NT2/D1 (cell line): Measurements from ENCODE around the gene PTDSS2.
A peak's percentile ranks its signal among the peaks of the same experiment; 100 is the strongest.

Experiments
- DNase-seq: peaks from one replicate; pipeline ENCODE4 v3.0.0-alpha.2; 2011; ENCODE audit warnings: low read depth, low spot score
- H3K27me3 ChIP-seq: 2 replicates; pipeline ENCODE4 v1.6.0; 2011; ENCODE audit warnings: mild to moderate bottlenecking; ENCODE audit not compliant: insufficient read length, insufficient read depth
- H3K36me3 ChIP-seq: 2 replicates; pipeline ENCODE4 v1.6.1; 2011; ENCODE audit warnings: mild to moderate bottlenecking, low read length, mixed read lengths; ENCODE audit not compliant: insufficient read depth, insufficient read length
- H3K4me1 ChIP-seq: 2 replicates; pipeline ENCODE4 v1.5.1; 2011; ENCODE audit not compliant: insufficient read depth, insufficient read length
- H3K4me3 ChIP-seq: 2 replicates; pipeline ENCODE4 v1.5.1; 2011; ENCODE audit warnings: low read depth; ENCODE audit not compliant: insufficient read length
- H3K9ac ChIP-seq: 2 replicates; pipeline ENCODE4 v1.6.0; 2011; ENCODE audit warnings: low read depth; ENCODE audit not compliant: insufficient read length
- H3K9me3 ChIP-seq: 2 replicates; pipeline ENCODE4 v1.5.1; 2011; ENCODE audit warnings: mild to moderate bottlenecking, low read length; ENCODE audit not compliant: insufficient read depth
- SUZ12 ChIP-seq: IDR thresholded peaks from 2 replicates; pipeline ENCODE4 v1.6.1; 2011; ENCODE audit not compliant: insufficient read length, insufficient read depth; ENCODE audit errors: extremely low read depth
- YY1 ChIP-seq: IDR thresholded peaks from 2 replicates; pipeline ENCODE4 v1.6.1; 2011; ENCODE audit not compliant: insufficient read length, insufficient read depth
- ZNF274 ChIP-seq: IDR thresholded peaks from 2 replicates; pipeline ENCODE4 v1.6.1; 2011; ENCODE audit warnings: mild to moderate bottlenecking, low read depth, low read length

Gene PTDSS2

DNA sequence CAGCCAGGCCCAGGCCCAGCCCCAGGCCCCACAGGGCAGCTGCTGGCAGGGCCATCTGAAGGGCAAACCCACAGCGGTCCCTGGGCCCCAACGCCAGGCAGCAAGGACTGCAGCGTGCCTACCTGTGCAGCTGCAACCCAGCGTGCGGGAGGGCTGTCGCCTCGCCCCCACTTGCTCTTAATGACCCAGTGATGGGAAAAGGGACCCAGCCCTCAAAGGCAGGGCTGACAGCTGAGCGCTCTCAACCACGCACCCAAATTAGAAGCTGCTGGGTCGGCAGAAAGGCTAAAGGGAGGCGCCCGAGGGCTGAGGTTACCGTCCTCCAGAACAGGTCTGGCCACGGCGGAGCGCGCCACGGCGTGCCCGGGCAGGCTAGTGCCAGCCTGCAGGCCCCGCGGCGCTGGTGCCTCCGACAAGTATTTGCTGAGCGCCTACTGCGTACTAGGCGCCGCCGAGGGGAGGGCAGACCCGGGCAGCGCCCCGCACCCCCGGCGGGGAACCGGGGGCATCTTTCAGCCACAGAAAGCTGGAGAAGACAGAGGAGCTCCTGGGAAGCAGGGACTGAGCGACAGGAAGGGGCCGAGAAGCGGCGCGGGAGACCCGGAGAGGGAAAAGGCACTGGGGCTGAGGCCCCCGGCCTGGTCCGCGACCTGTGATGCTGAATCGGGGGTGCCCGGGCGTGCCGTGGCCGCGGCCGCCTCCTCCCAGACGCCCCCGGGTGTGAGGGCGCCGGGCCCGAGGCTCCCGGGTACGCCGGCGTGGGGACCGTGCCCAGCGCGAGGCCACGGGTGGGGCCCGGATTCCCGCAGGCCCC lies 84.5 kb downstream of the PTDSS2 start:
- no peak for TF ChIP-seq YY1
- no peak for TF ChIP-seq SUZ12
- TF ChIP-seq ZNF274, result no peak
- H3K27me3 ChIP-seq, result peaks cover 26% of the 10 kb centered on the region
- H3K4me1 ChIP-seq, result peaks cover 21% of the 10 kb centered on the region
- H3K4me3 ChIP-seq, result peak overlapping the region; percentile 80
- no peaks in the 10 kb centered on the region for H3K9me3 ChIP-seq
- peaks cover 41% of the 10 kb centered on the region for H3K36me3 ChIP-seq
- DNase-seq, result no peak
- peak overlapping the region; percentile 94 for H3K9ac ChIP-seq

DNA sequence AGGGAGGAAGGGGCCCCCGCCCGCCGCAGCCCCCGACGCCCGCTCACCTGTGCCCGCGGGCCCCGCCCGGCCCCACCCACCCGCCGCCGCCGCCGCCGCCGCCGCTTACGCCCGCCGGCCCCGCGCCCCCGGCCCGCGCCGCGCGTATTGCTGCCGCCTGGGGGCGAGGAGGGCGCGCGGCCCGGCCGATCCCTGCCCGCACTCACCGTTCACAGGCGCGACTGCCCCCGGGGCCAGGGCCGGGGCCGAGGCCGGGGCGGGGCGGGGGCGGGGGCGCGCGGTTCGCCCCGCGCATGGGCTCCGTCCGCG lies 85.1 kb downstream of the PTDSS2 start:
- TF ChIP-seq SUZ12, result no peak
- no peak for TF ChIP-seq ZNF274
- no peak for TF ChIP-seq YY1
- no peak for DNase-seq
- Histone ChIP-seq H3K9ac (peak overlapping the region; percentile 94), H3K4me3 (peak overlapping the region; percentile 84), H3K9me3 (no peaks in the 10 kb centered on the region), H3K27me3 (peaks cover 26% of the 10 kb centered on the region), H3K36me3 (peaks cover 37% of the 10 kb centered on the region), H3K4me1 (peaks cover 26% of the 10 kb centered on the region)

DNA sequence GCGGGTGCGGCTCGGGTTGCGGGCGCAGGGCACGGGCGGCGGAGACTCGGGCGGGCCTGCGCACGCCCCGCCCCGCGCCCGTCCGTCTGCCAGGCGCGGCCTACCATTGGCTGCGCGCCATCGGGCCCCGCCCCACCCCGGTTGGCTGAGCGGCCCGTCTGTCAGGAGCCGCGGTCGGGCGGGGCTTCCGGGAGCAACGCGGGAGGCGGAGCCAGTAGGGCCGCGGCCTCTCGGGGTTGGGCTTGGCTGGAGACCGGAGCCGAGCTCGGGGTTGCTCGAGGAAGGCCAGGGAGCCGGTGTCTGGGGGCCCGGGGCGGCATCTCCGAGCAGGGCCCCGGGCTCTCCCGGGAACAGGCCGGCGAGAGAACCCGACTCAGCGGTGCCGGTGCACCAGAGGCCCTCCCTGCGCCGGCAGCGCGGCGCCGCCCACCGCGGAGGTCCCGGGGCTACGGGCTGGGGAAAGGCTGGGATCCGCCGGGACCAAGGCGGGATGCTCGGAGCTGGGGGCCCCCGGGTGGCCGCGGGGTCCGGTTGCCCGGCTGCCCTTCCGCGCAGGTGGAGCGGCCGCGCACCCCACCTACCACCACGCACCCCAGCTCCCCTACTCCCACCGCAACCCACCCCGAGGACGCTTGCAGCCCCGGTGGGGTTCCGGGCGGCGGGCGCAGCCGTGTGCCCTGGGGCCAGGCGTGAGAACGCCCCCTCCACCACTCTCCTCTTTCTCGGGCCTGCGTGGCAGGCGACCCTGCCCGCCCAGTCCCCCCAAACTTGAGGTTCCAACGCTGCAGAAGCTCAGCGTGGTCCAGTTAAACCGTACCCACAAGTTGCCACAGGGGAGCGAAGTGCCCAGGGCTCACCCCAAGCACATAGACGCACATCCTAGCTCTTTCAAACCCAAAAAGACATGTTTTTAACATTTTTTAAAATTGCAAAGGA lies 85.7 kb downstream of the PTDSS2 start, which contains the start of gene HRAS:
Gene HRAS (minus strand): TSS at position 58 of the 936 bp plus-strand sequence.
- H3K9ac ChIP-seq, result peak within 1 kb of the TSS; percentile 94
- H3K9me3 ChIP-seq, result no peaks in the 10 kb centered on the region
- peaks cover 29% of the 10 kb centered on the region for H3K4me1 ChIP-seq
- H3K4me3 ChIP-seq, result peak within 1 kb of the TSS; percentile 84
- H3K36me3 ChIP-seq, result peaks cover 36% of the 10 kb centered on the region
- no peak for TF ChIP-seq ZNF274
- no peak for TF ChIP-seq YY1
- no peak for TF ChIP-seq SUZ12
- DNase-seq, result peak; percentile 92
- H3K27me3 ChIP-seq, result peaks cover 26% of the 10 kb centered on the region

DNA sequence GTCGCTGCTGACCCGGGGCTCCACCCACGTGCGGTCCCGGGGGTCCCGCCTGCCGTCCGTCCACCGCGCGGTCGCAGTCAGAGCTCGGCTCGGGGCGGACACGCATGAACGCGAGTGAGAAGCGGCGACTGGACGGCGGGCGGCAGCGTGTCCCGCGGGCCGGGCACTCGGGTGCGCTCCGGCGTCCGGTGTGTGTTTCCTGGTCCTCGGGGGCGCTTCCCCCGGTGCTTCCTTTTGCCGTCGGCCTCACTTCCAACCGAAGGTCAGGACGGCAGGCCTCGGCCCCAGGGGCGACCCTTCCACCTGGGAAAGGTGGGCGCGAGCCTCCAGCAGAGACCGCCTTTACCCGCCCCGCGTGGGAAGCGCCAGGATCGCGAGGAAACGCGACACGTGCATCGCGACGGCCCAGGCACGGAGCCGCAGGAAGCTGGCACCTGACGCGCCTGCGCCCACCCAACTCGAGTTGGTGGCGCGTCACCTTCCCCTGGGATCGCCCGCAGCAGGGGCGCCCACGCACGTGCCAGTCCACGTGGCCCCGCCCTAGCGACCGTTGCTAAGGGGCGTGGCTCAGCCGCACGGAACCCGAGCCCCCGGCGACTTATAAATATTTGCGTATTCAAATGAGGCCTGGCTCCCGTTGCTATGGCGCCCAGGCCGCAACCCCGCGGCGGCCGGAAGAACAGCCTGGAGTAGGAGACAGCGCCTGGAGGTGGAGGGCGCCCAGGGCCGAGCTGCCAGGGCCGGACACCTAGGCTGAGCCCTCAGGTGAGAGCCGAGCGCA lies 87.0 kb downstream of the PTDSS2 start, which contains the start of gene LRRC56:
Gene LRRC56 (plus strand): TSS at position 687 of the 781 bp plus-strand sequence. CDS start 3,158 bp downstream, outside the sequence.
- Histone ChIP-seq H3K9ac (peak within 1 kb of the TSS; percentile 93), H3K4me3 (peak within 1 kb of the TSS; percentile 84), H3K36me3 (peaks cover 24% of the 10 kb centered on the region), H3K4me1 (peaks cover 33% of the 10 kb centered on the region), H3K9me3 (no peaks in the 10 kb centered on the region), H3K27me3 (peaks cover 26% of the 10 kb centered on the region)
- TF ChIP-seq SUZ12, result no peak
- no peak for TF ChIP-seq ZNF274
- no peak for TF ChIP-seq YY1
- peak; percentile 70 for DNase-seq

DNA sequence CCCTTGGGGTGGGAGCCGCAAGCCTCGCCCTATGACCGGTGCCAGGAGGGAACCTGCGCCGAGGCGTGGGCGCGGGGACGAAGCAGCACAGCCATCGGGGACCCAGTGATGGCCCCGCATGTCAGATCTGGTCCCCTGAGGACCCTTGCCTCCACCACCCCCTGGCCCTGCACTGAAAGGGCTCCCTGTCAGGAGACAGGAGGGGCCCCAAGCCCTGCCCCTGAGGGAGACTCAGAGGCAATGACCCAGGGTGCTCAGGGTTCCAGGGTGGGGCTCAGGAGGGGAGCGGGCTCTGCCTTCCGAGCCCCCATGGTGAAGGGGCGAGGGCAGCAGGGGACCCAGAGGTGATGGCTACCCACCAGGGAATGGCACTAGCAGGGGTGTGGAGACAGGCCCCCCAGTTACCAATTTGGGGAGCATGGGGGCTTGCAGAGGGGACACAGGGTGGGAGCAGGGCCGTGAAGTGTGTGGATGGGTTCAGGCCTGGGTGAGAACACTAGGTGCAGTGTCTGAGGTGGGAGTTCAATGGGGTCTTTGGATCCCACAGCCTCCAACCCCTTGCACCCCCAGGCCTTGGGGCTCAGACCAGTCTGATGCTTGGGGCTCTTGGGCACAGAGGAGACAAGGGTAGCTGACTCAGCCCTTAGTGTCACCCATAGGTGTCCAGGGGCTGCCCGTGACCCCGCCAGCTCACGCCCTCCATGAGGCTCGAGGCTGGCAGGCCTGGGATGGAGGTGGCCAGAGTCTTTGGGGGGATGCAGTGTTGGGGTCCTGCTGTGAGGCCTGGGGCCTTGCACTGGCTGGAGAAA lies 87.7 kb downstream of the PTDSS2 start:
- TF ChIP-seq ZNF274 (no peak), YY1 (no peak), SUZ12 (no peak)
- Histone ChIP-seq H3K9ac (peak overlapping the region; percentile 93), H3K4me3 (peak overlapping the region; percentile 84), H3K4me1 (peaks cover 33% of the 10 kb centered on the region), H3K27me3 (peaks cover 26% of the 10 kb centered on the region), H3K9me3 (no peaks in the 10 kb centered on the region), H3K36me3 (peaks cover 16% of the 10 kb centered on the region)
- no peak for DNase-seq

DNA sequence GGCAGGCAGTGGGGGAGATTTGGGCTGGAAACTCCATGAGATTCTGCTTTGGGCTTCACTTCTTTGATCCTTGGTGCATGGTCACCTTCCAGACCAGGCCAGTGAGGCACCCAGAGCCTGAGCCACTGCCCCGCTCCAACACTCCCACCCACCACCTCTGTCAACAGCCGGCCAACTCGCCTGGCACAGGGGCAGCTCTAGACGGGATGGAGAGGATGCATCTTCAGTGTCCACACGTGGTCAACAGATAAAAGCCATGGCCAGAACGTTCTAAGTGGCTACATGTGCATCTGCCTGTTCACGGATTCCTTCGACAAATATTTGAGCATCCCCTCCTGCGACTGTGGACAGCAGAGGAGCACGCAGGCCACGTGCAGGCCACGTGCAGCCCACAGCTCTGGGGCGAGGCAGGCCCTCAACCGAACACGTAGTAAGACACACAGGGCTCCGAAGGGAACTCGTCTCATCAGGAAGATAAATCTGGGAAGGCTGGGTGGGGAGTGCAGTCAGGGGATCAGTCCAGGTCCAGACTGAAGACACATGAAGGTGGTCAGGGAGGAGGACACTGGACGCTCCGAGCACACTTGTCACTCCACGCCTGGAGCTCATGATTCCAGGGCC lies 88.5 kb downstream of the PTDSS2 start:
- peak overlapping the region; percentile 93 for H3K9ac ChIP-seq
- H3K9me3 ChIP-seq, result no peaks in the 10 kb centered on the region
- H3K27me3 ChIP-seq, result peaks cover 26% of the 10 kb centered on the region
- no peak for DNase-seq
- H3K4me1 ChIP-seq, result peaks cover 33% of the 10 kb centered on the region
- H3K4me3 ChIP-seq, result no peak overlapping the region
- H3K36me3 ChIP-seq, result peaks cover 9% of the 10 kb centered on the region
- no peak for TF ChIP-seq YY1
- no peak for TF ChIP-seq SUZ12
- no peak for TF ChIP-seq ZNF274
